ENCODE data around the gene VIPAS39. TPM values are rescaled to one million over a fixed set of nuclear protein-coding genes. Genes with fewer than 3 reads are reported as not detected.

VIPAS39 gene
- total RNA-seq, 1 experiment from 2014 or later = 18.5 TPM

- Histone ChIP-seq H3K23me2 (ENCODE audit: insufficient read length, low read depth, low read length, poor library complexity, severe bottlenecking) (no peaks in the 10 kb centered on the region), H3T11ph (ENCODE audit: low read length) (no peak overlapping the region), H3K79me1 (ENCODE audit: insufficient read depth, low read depth, low read length, poor library complexity, severe bottlenecking) (no peaks in the 10 kb centered on the region), H2BK5ac (ENCODE audit: insufficient read length, low read length) (no peak overlapping the region), H3K9me3 (ENCODE audit: control insufficient read depth, low read depth, low read length) (no peaks in the 10 kb centered on the region), H3K4me1 (ENCODE audit: insufficient read depth, low read length) (no peaks in the 10 kb centered on the region), H2BK12ac (ENCODE audit: insufficient read length, low read depth, low read length) (no peak overlapping the region), H4K20me1 (ENCODE audit: control insufficient read depth, insufficient read depth, insufficient read length) (no peaks in the 10 kb centered on the region), H3K27ac (ENCODE audit: insufficient read length, low read depth, low read length) (no peak overlapping the region), H2BK120ac (ENCODE audit: low read depth, low read length, poor library complexity, severe bottlenecking) (no peak overlapping the region), H3K14ac (ENCODE audit: insufficient read depth, low read length) (no peak overlapping the region), H3K23ac (ENCODE audit: insufficient read length, low read depth, low read length) (no peak overlapping the region), H2BK15ac (ENCODE audit: low read depth, low read length) (no peak overlapping the region), H3K27me3 (ENCODE audit: insufficient read depth, low read length) (no peaks in the 10 kb centered on the region), H3K18ac (ENCODE audit: insufficient read length, low read depth, low read length) (no peak overlapping the region), H3K4me2 (ENCODE audit: insufficient read depth, insufficient read length, low read length) (no peak overlapping the region), H3K4ac (ENCODE audit: low read depth, low read length) (no peak overlapping the region), H4K5ac (ENCODE audit: insufficient read length, low read depth, low read length) (no peak overlapping the region), H2AFZ (ENCODE audit: low read length) (no peak overlapping the region), H2AK5ac (ENCODE audit: insufficient read length, low read length) (no peak overlapping the region), H3K79me2 (ENCODE audit: insufficient read depth, low read length) (no peaks in the 10 kb centered on the region), H2BK20ac (ENCODE audit: low read depth, low read length, poor library complexity, severe bottlenecking) (no peak overlapping the region), H4K91ac (ENCODE audit: insufficient read length, low read depth, low read length) (no peak overlapping the region), H3K9ac (ENCODE audit: extremely low read depth, insufficient read length, low read length) (no peak overlapping the region), H4K8ac (replicated peaks; ENCODE audit: insufficient read length, low read depth, low read length) (no peak overlapping the region), H3K56ac (ENCODE audit: insufficient read length, low read depth, low read length) (no peak overlapping the region)
- no peaks in the 10 kb centered on the region; a peak in 1 of 7 replicates for H3K36me3 Mint-ChIP-seq (ENCODE audit: insufficient read depth in 1 of 3, low read depth in 3 of 3)
- peaks cover 0 to 4% of the 10 kb centered on the region in 2 experiments; a peak in 1 of 4 replicates for H3K4me1 Mint-ChIP-seq
- H3K9me3 Mint-ChIP-seq = no peaks in the 10 kb centered on the region
- H3K27me3 Mint-ChIP-seq (ENCODE audit: low read depth) = peaks cover 2% of the 10 kb centered on the region; the same call in 1 of the 2 replicates
- no peak overlapping the region for H3K4me3 Mint-ChIP-seq
- WGBS (ENCODE audit: extremely low coverage, insufficient read length, low lambda C conversion rate) = no CpG with 5 or more reads among the region's 6 CpGs
- no peak overlapping the region for H3K27ac Mint-ChIP-seq
- TF ChIP-seq, protein P1, sequence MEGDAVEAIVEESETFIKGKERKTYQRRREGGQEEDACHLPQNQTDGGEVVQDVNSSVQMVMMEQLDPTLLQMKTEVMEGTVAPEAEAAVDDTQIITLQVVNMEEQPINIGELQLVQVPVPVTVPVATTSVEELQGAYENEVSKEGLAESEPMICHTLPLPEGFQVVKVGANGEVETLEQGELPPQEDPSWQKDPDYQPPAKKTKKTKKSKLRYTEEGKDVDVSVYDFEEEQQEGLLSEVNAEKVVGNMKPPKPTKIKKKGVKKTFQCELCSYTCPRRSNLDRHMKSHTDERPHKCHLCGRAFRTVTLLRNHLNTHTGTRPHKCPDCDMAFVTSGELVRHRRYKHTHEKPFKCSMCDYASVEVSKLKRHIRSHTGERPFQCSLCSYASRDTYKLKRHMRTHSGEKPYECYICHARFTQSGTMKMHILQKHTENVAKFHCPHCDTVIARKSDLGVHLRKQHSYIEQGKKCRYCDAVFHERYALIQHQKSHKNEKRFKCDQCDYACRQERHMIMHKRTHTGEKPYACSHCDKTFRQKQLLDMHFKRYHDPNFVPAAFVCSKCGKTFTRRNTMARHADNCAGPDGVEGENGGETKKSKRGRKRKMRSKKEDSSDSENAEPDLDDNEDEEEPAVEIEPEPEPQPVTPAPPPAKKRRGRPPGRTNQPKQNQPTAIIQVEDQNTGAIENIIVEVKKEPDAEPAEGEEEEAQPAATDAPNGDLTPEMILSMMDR (conservative IDR thresholded peaks at IDR 0.05) = no peak
- DNase-seq = no peak
Measured at GRCh38 chr14:77489041-77489440, 31.6 kb upstream of the VIPAS39 start.
